Neural progenitor cell (in vitro differentiated cells): Measurements from ENCODE around the gene D2HGDH. TPM values are rescaled to one million over a fixed set of nuclear protein-coding genes. Genes with fewer than 3 reads are reported as not detected.

Experiments
- DNase-seq: peaks from one replicate; pipeline ENCODE4 v3.0.0-alpha.2; 2016; ENCODE audit warnings: low spot score
- H2AFZ ChIP-seq: fragments of 200-600 bp; sonication (generic); replicated peaks from 2 replicates; pipeline ENCODE4 v1.6.1; 2016; ENCODE audit warnings: antibody characterized with exemption
- H3F3A ChIP-seq: fragments of 200-600 bp; sonication (generic); 2 replicates; pipeline ENCODE4 v1.6.1; 2016; ENCODE audit warnings: antibody characterized with exemption, low read depth
- H3K27ac ChIP-seq: fragments of 200-600 bp; sonication (generic); 2 replicates; pipeline ENCODE4 v1.5.1; 2016; ENCODE audit warnings: mild to moderate bottlenecking
- H3K27me3 ChIP-seq: fragments of 200-600 bp; sonication (generic); 2 replicates; pipeline ENCODE4 v1.6.1; 2016; ENCODE audit warnings: mild to moderate bottlenecking, moderate library complexity
- H3K36me3 ChIP-seq: fragments of 200-600 bp; sonication (generic); 2 replicates; pipeline ENCODE4 v1.5.1; 2016
- H3K4me1 ChIP-seq: fragments of 200-600 bp; sonication (generic); 2 replicates; pipeline ENCODE4 v1.6.1; 2016; ENCODE audit warnings: mixed run types
- H3K4me2 ChIP-seq: fragments of 200-600 bp; sonication (generic); 2 replicates; pipeline ENCODE4 v1.6.1; 2016
- H3K4me3 ChIP-seq: fragments of 200-600 bp; sonication (generic); 2 replicates; pipeline ENCODE4 v1.5.1; 2016
- H3K79me2 ChIP-seq: fragments of 200-600 bp; sonication (generic); 2 replicates; pipeline ENCODE4 v1.6.1; 2016; ENCODE audit warnings: low read depth
- H3K9ac ChIP-seq: fragments of 200-600 bp; sonication (generic); 2 replicates; pipeline ENCODE4 v1.6.1; 2016
- H3K9me3 ChIP-seq: fragments of 200-600 bp; sonication (generic); 2 replicates; pipeline ENCODE4 v1.5.1; 2016; ENCODE audit warnings: low read depth
- H4K20me1 ChIP-seq: fragments of 200-600 bp; sonication (generic); 2 replicates; pipeline ENCODE4 v1.6.1; 2016; ENCODE audit warnings: low read depth
- H3K27ac Mint-ChIP-seq: 3 replicates; pipeline ENCODE4 v1.8.0; 2021; ENCODE audit warnings: mixed read lengths
- H3K27me3 Mint-ChIP-seq: 2 replicates; pipeline ENCODE4 v1.8.0; 2022; ENCODE audit warnings: low read depth, mild to moderate bottlenecking, inconsistent platforms, moderate library complexity, mixed read lengths; ENCODE audit not compliant: insufficient read depth
- H3K36me3 Mint-ChIP-seq: 3 replicates; pipeline ENCODE4 v1.8.0; 2021; ENCODE audit warnings: mixed read lengths
- H3K4me1 Mint-ChIP-seq: 3 replicates; pipeline ENCODE4 v1.8.0; 2021; ENCODE audit warnings: mixed read lengths
- H3K4me3 Mint-ChIP-seq: 3 replicates; pipeline ENCODE4 v1.8.0; 2021; ENCODE audit warnings: mild to moderate bottlenecking, moderate library complexity, mixed read lengths
- H3K9me3 Mint-ChIP-seq: 3 replicates; pipeline ENCODE4 v1.8.0; 2020; ENCODE audit warnings: mixed read lengths
- CTCF ChIP-seq: fragments of 200-600 bp; sonication (generic); IDR thresholded peaks from 2 replicates; pipeline ENCODE4 v1.5.1; 2017; ENCODE audit warnings: antibody characterized with exemption, mild to moderate bottlenecking
- EZH2 ChIP-seq: fragments of 200-600 bp; sonication (generic); IDR thresholded peaks from 2 replicates; pipeline ENCODE4 v1.6.1; 2017; ENCODE audit warnings: antibody characterized with exemption, mild to moderate bottlenecking, moderate library complexity
- EZH2phosphoT487 ChIP-seq: fragments of 200-600 bp; sonication (generic); IDR thresholded peaks from 2 replicates; pipeline ENCODE4 v1.6.1; 2017; ENCODE audit warnings: antibody characterized with exemption
- total RNA-seq: library from RNA; depleted of rRNA; stranded (reverse); fragments of >200 nt; gene quantifications from 2 replicates; pipeline ENCODE4 v1.2.3, GENCODE V29; 2015; ENCODE audit warnings: low replicate concordance

D2HGDH gene
- total RNA-seq, 1 donor from 2014 or later = 3.5 TPM

- no peaks in the 10 kb centered on the region for H3K4me1 Mint-ChIP-seq
- H3K4me3 ChIP-seq = no peak overlapping the region
- H3K4me1 ChIP-seq = no peaks in the 10 kb centered on the region
- peaks cover 10% of the 10 kb centered on the region for H3K9me3 Mint-ChIP-seq
- H2AFZ ChIP-seq = no peak overlapping the region
- H3F3A ChIP-seq = no peaks in the 10 kb centered on the region
- H3K27ac ChIP-seq = no peak overlapping the region
- no peak overlapping the region for H3K4me3 Mint-ChIP-seq
- no peak overlapping the region for H3K4me2 ChIP-seq
- DNase-seq = no peak
- H3K36me3 ChIP-seq = peaks cover 32% of the 10 kb centered on the region
- H3K27me3 ChIP-seq = no peaks in the 10 kb centered on the region
- no peak overlapping the region for H3K9ac ChIP-seq
- no peak overlapping the region for H3K27ac Mint-ChIP-seq
- peaks cover 20% of the 10 kb centered on the region for H3K79me2 ChIP-seq
- peaks cover 5% of the 10 kb centered on the region for H3K27me3 Mint-ChIP-seq
- no peaks in the 10 kb centered on the region for H3K9me3 ChIP-seq
- TF ChIP-seq CTCF (no peak), EZH2phosphoT487 (no peak), EZH2 (no peak)
- peaks cover 51% of the 10 kb centered on the region for H3K36me3 Mint-ChIP-seq
- H4K20me1 ChIP-seq = peaks cover 1% of the 10 kb centered on the region
Measured at GRCh38 chr2:241708879-241709278, 25.6 kb upstream of the D2HGDH start.

DNA sequence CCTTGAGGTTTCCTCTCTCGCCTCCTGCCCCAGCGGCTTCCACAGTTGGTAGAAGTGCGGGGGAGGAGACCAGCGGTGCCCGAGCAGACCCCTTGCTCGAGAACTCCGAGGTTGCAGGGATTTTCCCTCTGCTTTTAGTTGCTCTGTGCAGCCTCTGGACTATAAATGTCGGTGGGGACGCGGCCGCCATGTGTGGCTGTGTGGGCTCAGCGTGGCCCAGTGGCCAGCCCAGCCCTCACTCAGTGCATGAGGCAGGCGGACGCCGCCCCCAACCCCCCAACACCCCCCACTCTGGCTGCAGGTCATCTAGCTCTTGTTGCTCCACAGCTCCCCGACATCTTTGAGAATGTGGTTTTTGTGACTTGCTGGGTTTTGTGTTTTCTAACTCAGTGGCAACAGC, 15.3 kb upstream of the D2HGDH start:
- TF ChIP-seq EZH2 = no peak
- Histone ChIP-seq H3K4me1 (no peaks in the 10 kb centered on the region), H3K4me3 (no peak overlapping the region), H3K9ac (no peak overlapping the region), H2AFZ (no peak overlapping the region), H3F3A (no peaks in the 10 kb centered on the region), H3K9me3 (peaks cover 5% of the 10 kb centered on the region), H3K27me3 (no peaks in the 10 kb centered on the region), H4K20me1 (no peaks in the 10 kb centered on the region), H3K4me2 (no peak overlapping the region), H3K79me2 (no peaks in the 10 kb centered on the region), H3K27ac (no peak overlapping the region), H3K36me3 (peaks cover 14% of the 10 kb centered on the region)
- H3K36me3 Mint-ChIP-seq = peaks cover 51% of the 10 kb centered on the region
- DNase-seq = no peak
- no peak overlapping the region for H3K4me3 Mint-ChIP-seq
- H3K27ac Mint-ChIP-seq = no peak overlapping the region
- H3K9me3 Mint-ChIP-seq = peaks cover 19% of the 10 kb centered on the region
- H3K4me1 Mint-ChIP-seq = no peaks in the 10 kb centered on the region
- H3K27me3 Mint-ChIP-seq = no peaks in the 10 kb centered on the region

DNA sequence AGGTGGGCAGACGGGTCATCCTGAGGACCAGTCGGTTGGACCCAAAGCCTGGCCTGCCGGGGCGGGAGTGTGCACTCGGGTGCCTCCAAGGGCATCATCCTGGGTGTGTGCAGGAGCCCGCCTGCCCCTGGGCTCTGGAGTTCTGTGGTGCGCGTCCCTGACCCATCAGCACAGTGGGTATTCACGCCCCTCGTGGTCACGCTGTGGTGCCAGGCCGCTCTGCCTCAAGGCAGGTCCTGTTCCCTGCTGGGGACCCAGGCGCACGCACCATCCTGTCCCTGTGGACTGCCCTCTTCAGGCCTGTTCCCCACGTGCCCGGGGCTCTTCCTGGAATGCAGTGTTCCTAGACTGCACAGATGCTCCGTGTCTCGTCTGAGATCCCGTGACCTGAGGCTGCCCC, 14.3 kb upstream of the D2HGDH start:
- DNase-seq = no peak
- Histone ChIP-seq H3K36me3 (peaks cover 14% of the 10 kb centered on the region), H3K27me3 (no peaks in the 10 kb centered on the region), H3K9me3 (peaks cover 5% of the 10 kb centered on the region), H4K20me1 (no peaks in the 10 kb centered on the region), H3F3A (no peaks in the 10 kb centered on the region), H3K9ac (no peak overlapping the region), H2AFZ (no peak overlapping the region), H3K4me3 (no peak overlapping the region), H3K27ac (no peak overlapping the region), H3K79me2 (no peaks in the 10 kb centered on the region), H3K4me2 (no peak overlapping the region), H3K4me1 (no peaks in the 10 kb centered on the region)
- H3K4me1 Mint-ChIP-seq = no peaks in the 10 kb centered on the region
- no peak overlapping the region for H3K27ac Mint-ChIP-seq
- H3K27me3 Mint-ChIP-seq = no peaks in the 10 kb centered on the region
- H3K9me3 Mint-ChIP-seq = peaks cover 19% of the 10 kb centered on the region
- TF ChIP-seq CTCF = no peak
- no peak for TF ChIP-seq EZH2phosphoT487
- no peak for TF ChIP-seq EZH2
- peaks cover 47% of the 10 kb centered on the region for H3K36me3 Mint-ChIP-seq
- H3K4me3 Mint-ChIP-seq = no peak overlapping the region

DNA sequence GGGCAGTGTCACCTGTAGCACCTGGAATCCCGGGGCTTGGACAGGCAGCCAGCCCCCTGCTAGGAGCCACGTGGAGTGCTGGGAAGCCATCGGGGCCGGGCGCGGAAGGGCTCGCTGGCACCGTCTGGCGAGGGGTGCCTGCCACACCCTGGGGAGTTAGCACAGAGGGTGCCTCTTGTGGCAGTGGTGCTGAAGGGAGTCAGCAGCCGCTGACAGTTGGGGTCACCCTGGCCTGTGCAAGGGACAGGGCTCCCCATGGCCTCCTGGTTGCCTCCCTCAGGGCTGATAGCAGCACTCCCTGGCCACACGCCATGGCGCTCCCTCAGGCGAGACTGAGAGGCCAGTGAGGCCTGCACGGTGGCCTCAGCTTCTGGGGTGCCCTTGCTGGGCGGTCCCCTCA, 13.9 kb upstream of the D2HGDH start:
- no peaks in the 10 kb centered on the region for H3K27me3 ChIP-seq
- H4K20me1 ChIP-seq = no peaks in the 10 kb centered on the region
- H3K4me1 ChIP-seq = no peaks in the 10 kb centered on the region
- H3K27ac ChIP-seq = no peak overlapping the region
- Mint-ChIP-seq H3K27me3 (no peaks in the 10 kb centered on the region), H3K4me1 (no peaks in the 10 kb centered on the region), H3K27ac (no peak overlapping the region), H3K36me3 (peaks cover 48% of the 10 kb centered on the region), H3K9me3 (peaks cover 19% of the 10 kb centered on the region), H3K4me3 (no peak overlapping the region)
- H3K9me3 ChIP-seq = peaks cover 5% of the 10 kb centered on the region
- H3K9ac ChIP-seq = no peak overlapping the region
- H3K4me3 ChIP-seq = no peak overlapping the region
- no peaks in the 10 kb centered on the region for H3K79me2 ChIP-seq
- DNase-seq = no peak
- H3F3A ChIP-seq = no peaks in the 10 kb centered on the region
- no peak overlapping the region for H2AFZ ChIP-seq
- peaks cover 14% of the 10 kb centered on the region for H3K36me3 ChIP-seq
- no peak overlapping the region for H3K4me2 ChIP-seq
- no peak for TF ChIP-seq CTCF
